Limb (tissue), 2 donors: ENCODE measurements around the gene DGKD.
"Not testable (repeated sequence)": the region's sequence is repeated elsewhere in the genome, so short reads cannot be mapped to it uniquely, and the experiment has no call there.

Source experiments
- DNase-seq, 2 donors: peaks; one replicate each; pipeline ENCODE4 v3.0.0-alpha.2; 2016; ENCODE audit errors: extremely low spot score in 2 of 2

DGKD gene

GRCh38 chr2:233353769-233354499, at the start of gene DGKD:
DGKD (plus strand) TSS chr2:233354494; CDS start chr2:233354519, 25 bp downstream.
- DNase-seq: peak; percentile 72 to 89

- DNase-seq: no peak
These were observed 46.7 kb upstream of the DGKD start, which contains the start of gene SAG for GRCh38 chr2:233307565-233307964. SAG (plus strand) TSS chr2:233307816; CDS start chr2:233309190, 1,374 bp downstream.

GRCh38 chr2:233311241-233311926, 42.9 kb upstream of the DGKD start:
- no peak for DNase-seq

GRCh38 chr2:233312874-233313273, 41.4 kb upstream of the DGKD start:
- no peak for DNase-seq

- no peak for DNase-seq
These were observed 39.9 kb upstream of the DGKD start for GRCh38 chr2:233314180-233314925.

- no peak for DNase-seq
These were observed 36.9 kb upstream of the DGKD start for GRCh38 chr2:233317196-233317943.

- DNase-seq: no peak
These were observed 35.0 kb upstream of the DGKD start for GRCh38 chr2:233319256-233319655.

- no peak for DNase-seq
These were observed 33.8 kb upstream of the DGKD start for GRCh38 chr2:233320470-233320869.

GRCh38 chr2:233321166-233321565, 33.1 kb upstream of the DGKD start:
- DNase-seq: no peak

- DNase-seq: no peak
These were observed 30.4 kb upstream of the DGKD start for GRCh38 chr2:233323851-233324250.

- DNase-seq: no peak
These were observed 29.0 kb upstream of the DGKD start for GRCh38 chr2:233325256-233325655.

GRCh38 chr2:233325814-233326213, 28.5 kb upstream of the DGKD start:
- DNase-seq: no peak

- DNase-seq: no peak
These were observed 27.8 kb upstream of the DGKD start for GRCh38 chr2:233326500-233326899.

GRCh38 chr2:233328922-233329321, 25.4 kb upstream of the DGKD start:
- no peak for DNase-seq

GRCh38 chr2:233329489-233330135, 24.7 kb upstream of the DGKD start:
- no peak for DNase-seq

- DNase-seq: no peak
These were observed 22.8 kb upstream of the DGKD start for GRCh38 chr2:233331536-233331935.

GRCh38 chr2:233332125-233332524, 22.2 kb upstream of the DGKD start:
- no peak for DNase-seq

GRCh38 chr2:233334915-233335314, 19.4 kb upstream of the DGKD start:
- no peak for DNase-seq

- DNase-seq: not testable (repeated sequence)
These were observed 18.2 kb upstream of the DGKD start for GRCh38 chr2:233336091-233336490.

- DNase-seq: no peak
These were observed 17.8 kb upstream of the DGKD start for GRCh38 chr2:233336541-233336940.

- DNase-seq: no peak
These were observed 16.2 kb upstream of the DGKD start for GRCh38 chr2:233338046-233338445.
